IMR-90 (cell line): ENCODE measurements around the gene ACTL9. TPM values are rescaled to one million over a fixed set of nuclear protein-coding genes. Genes with fewer than 3 reads are reported as not detected.

Experiments used
- ATAC-seq: fragments of 200-7000 bp; cut with Tn5 transposase; 2 replicates; pipeline ENCODE4 v1.9.1; 2020; ENCODE audit warnings: low read depth, mild to moderate bottlenecking, moderate library complexity
- BruUV-seq: library from RNA; stranded (reverse); fragments of 400-500 nt; replicated peaks from 2 replicates; lab custom pipeline; 2021; lab: Mats Ljungman, UMichigan
- CTCF ChIA-PET: fragments of 300-600 bp; formaldehyde crosslinking; extraction: SDS; loops from one replicate; lab custom pipeline; 2021; ENCODE audit warnings: antibody characterized with exemption; lab: Yijun Ruan, JAX
- POLR2A ChIA-PET: fragments of 300-600 bp; sonication (Branson Sonifier 250); formaldehyde crosslinking; loops from one replicate; lab custom pipeline; 2022; ENCODE audit warnings: antibody characterized with exemption; ENCODE audit not compliant: unreplicated experiment; lab: Charles Lee
- DNase-seq: peaks from one replicate; pipeline ENCODE4 v3.0.0; 2013
- H2AFZ ChIP-seq: replicated peaks from 2 replicates; pipeline ENCODE3; 2013; ENCODE audit warnings: low read length, mild to moderate bottlenecking; ENCODE audit not compliant: poor library complexity
- H2AK5ac ChIP-seq: 2 replicates; pipeline ENCODE4 v1.6.1; 2013; ENCODE audit warnings: low read depth, low read length, inconsistent platforms
- H2AK9ac ChIP-seq: replicated peaks from 2 replicates; pipeline ENCODE3; 2013; ENCODE audit warnings: mild to moderate bottlenecking, low read depth, low read length, moderate library complexity; ENCODE audit not compliant: poor library complexity
- H2BK120ac ChIP-seq: 2 replicates; pipeline ENCODE4 v1.6.1; 2013; ENCODE audit warnings: low read depth, low read length, inconsistent platforms
- H2BK15ac ChIP-seq: 3 replicates; pipeline ENCODE4 v1.6.1; 2013; ENCODE audit warnings: low read depth, low read length, inconsistent platforms
- H2BK20ac ChIP-seq: 2 replicates; pipeline ENCODE4 v1.6.1; 2013; ENCODE audit warnings: low read depth, mild to moderate bottlenecking, inconsistent platforms, low read length, moderate library complexity
- H2BK5ac ChIP-seq: 2 replicates; pipeline ENCODE4 v1.6.1; 2013; ENCODE audit warnings: mild to moderate bottlenecking, low read depth, low read length, inconsistent platforms; ENCODE audit not compliant: poor library complexity, severe bottlenecking
- H3K14ac ChIP-seq: replicated peaks from 2 replicates; pipeline ENCODE4 v1.6.1; 2013; ENCODE audit warnings: low read depth, low read length, inconsistent platforms
- H3K18ac ChIP-seq: 2 replicates; pipeline ENCODE4 v1.6.1; 2013; ENCODE audit warnings: low read depth, low read length, control low read depth
- H3K23ac ChIP-seq: 2 replicates; pipeline ENCODE4 v1.6.1; 2013; ENCODE audit warnings: low read depth, low read length, inconsistent platforms
- H3K27ac ChIP-seq: 2 replicates; pipeline ENCODE4 v1.5.1; 2013; ENCODE audit warnings: mild to moderate bottlenecking, control low read depth, low read length; ENCODE audit not compliant: insufficient read depth
- H3K27me3 ChIP-seq: 2 replicates; pipeline ENCODE4 v1.6.1; 2013; ENCODE audit warnings: low read length; ENCODE audit not compliant: control insufficient read depth, insufficient read depth
- H3K36me3 ChIP-seq: 2 replicates; pipeline ENCODE4 v1.6.1; 2013; ENCODE audit warnings: low read length, mixed read lengths; ENCODE audit not compliant: control insufficient read depth, insufficient read depth
- H3K4ac ChIP-seq: 2 replicates; pipeline ENCODE4 v1.6.1; 2013; ENCODE audit warnings: low read depth, low read length, inconsistent platforms
- H3K4me1 ChIP-seq: 2 replicates; pipeline ENCODE4 v1.6.1; 2013; ENCODE audit warnings: low read length, mixed read lengths; ENCODE audit not compliant: control insufficient read depth, insufficient read depth
- H3K4me2 ChIP-seq: 2 replicates; pipeline ENCODE4 v1.6.1; 2013; ENCODE audit warnings: low read depth, mild to moderate bottlenecking, control low read depth, low read length, moderate library complexity
- H3K4me3 ChIP-seq: 2 replicates; pipeline ENCODE4 v1.5.1; 2013; ENCODE audit warnings: low read depth, mild to moderate bottlenecking, control low read depth, low read length, moderate library complexity; ENCODE audit not compliant: insufficient read depth
- H3K56ac ChIP-seq: 2 replicates; pipeline ENCODE4 v1.6.1; 2013; ENCODE audit warnings: low read length, inconsistent platforms; ENCODE audit not compliant: insufficient read depth; ENCODE audit errors: extremely low read depth
- H3K79me1 ChIP-seq, 2 experiments: 2 replicates each; pipeline ENCODE4 v1.6.1; 2013; ENCODE audit warnings: low read length in 2 of 2, inconsistent platforms in 1 of 2, low read depth in 1 of 2
- H3K9ac ChIP-seq: 2 replicates; pipeline ENCODE4 v1.6.1; 2013; ENCODE audit warnings: low read depth, low read length, control low read depth
- H3K9me1 ChIP-seq: 2 replicates; pipeline ENCODE4 v1.6.1; 2013; ENCODE audit warnings: low read length, inconsistent platforms; ENCODE audit not compliant: insufficient read depth
- H3K9me3 ChIP-seq: 2 replicates; pipeline ENCODE4 v1.6.1; 2013; ENCODE audit warnings: low read length; ENCODE audit not compliant: control insufficient read depth, insufficient read depth
- H4K20me1 ChIP-seq: 2 replicates; pipeline ENCODE4 v1.6.1; 2013; ENCODE audit warnings: low read length, inconsistent platforms; ENCODE audit not compliant: insufficient read depth
- H4K5ac ChIP-seq: 2 replicates; pipeline ENCODE4 v1.6.1; 2013; ENCODE audit warnings: mild to moderate bottlenecking, low read depth, low read length, control low read depth
- H4K8ac ChIP-seq, 2 experiments: 2 replicates each; pipeline ENCODE4 v1.6.1; 2013; ENCODE audit warnings: low read depth in 2 of 2, low read length in 2 of 2, control low read depth in 1 of 2, inconsistent platforms in 1 of 2
- H4K91ac ChIP-seq: 2 replicates; pipeline ENCODE4 v1.6.1; 2013; ENCODE audit warnings: low read depth, low read length, inconsistent platforms; ENCODE audit not compliant: insufficient read depth
- BHLHE40 ChIP-seq: fragments of 150-350 bp; IDR thresholded peaks from 2 replicates; pipeline ENCODE4 v1.6.1; 2016; ENCODE audit warnings: mild to moderate bottlenecking, low read depth, low read length
- CEBPB ChIP-seq: IDR thresholded peaks from 2 replicates; pipeline ENCODE4 v1.6.1; 2012; ENCODE audit warnings: low read depth, low read length, improper control_type of control experiment
- CHD1 ChIP-seq: IDR thresholded peaks from 2 replicates; pipeline ENCODE4 v1.6.1; 2012; ENCODE audit warnings: low read depth, low read length, improper control_type of control experiment
- FOS ChIP-seq: fragments of 150-350 bp; IDR thresholded peaks from 2 replicates; pipeline ENCODE4 v1.6.1; 2016; ENCODE audit warnings: low read depth, low read length
- MAFK ChIP-seq: IDR thresholded peaks from 2 replicates; pipeline ENCODE4 v1.6.1; 2012; ENCODE audit warnings: low read depth, low read length, improper control_type of control experiment
- MAZ ChIP-seq: IDR thresholded peaks from 2 replicates; pipeline ENCODE4 v1.6.1; 2012; ENCODE audit warnings: low read depth, mild to moderate bottlenecking, low read length, improper control_type of control experiment, moderate library complexity, borderline replicate concordance
- MXI1 ChIP-seq: IDR thresholded peaks from 2 replicates; pipeline ENCODE4 v1.6.1; 2012; ENCODE audit warnings: low read depth, mild to moderate bottlenecking, low read length, moderate library complexity, borderline replicate concordance
- NFE2L2 ChIP-seq: fragments of 150-350 bp; IDR thresholded peaks from 2 replicates; pipeline ENCODE4 v1.6.1; 2016; ENCODE audit warnings: low read depth, mild to moderate bottlenecking, low read length
- POLR2A ChIP-seq: IDR thresholded peaks from 2 replicates; pipeline ENCODE4 v1.6.1; 2012; ENCODE audit warnings: mild to moderate bottlenecking, low read depth, low read length
- RAD21 ChIP-seq: IDR thresholded peaks from 2 replicates; pipeline ENCODE4 v1.6.1; 2012; ENCODE audit warnings: low read length, improper control_type of control experiment
- RCOR1 ChIP-seq: IDR thresholded peaks from 2 replicates; pipeline ENCODE4 v1.6.1; 2012; ENCODE audit warnings: mild to moderate bottlenecking, low read length, improper control_type of control experiment; ENCODE audit not compliant: insufficient replicate concordance
- RFX5 ChIP-seq: IDR thresholded peaks from 2 replicates; pipeline ENCODE4 v1.8.0; 2012; ENCODE audit warnings: low read depth, mild to moderate bottlenecking, low read length, moderate library complexity
- SMC3 ChIP-seq: fragments of 150-350 bp; IDR thresholded peaks from 2 replicates; pipeline ENCODE4 v1.6.1; 2016; ENCODE audit warnings: low read depth, mild to moderate bottlenecking, antibody characterized with exemption, low read length, moderate library complexity
- WGBS, 2 experiments: methylation state at CpG; one replicate each; pipeline versions ENCODE4 v1.1.5 to v1.1.7; 2013; ENCODE audit warnings: missing lambda C conversion rate in 2 of 2; ENCODE audit not compliant: insufficient read length in 1 of 2; ENCODE audit errors: extremely low coverage in 2 of 2; 5-methylcytosine and 5-hydroxymethylcytosine counted together
- dilution Hi-C: fragments of 300-500 bp; cut with HindIII; formaldehyde crosslinking; loops from one replicate; pipeline ENCODE4 v1.14.3; 2018; ENCODE audit warnings: low sequenced_read_pairs; ENCODE audit not compliant: unreplicated experiment
- in situ Hi-C: fragments of 300-500 bp; cut with MboI; formaldehyde crosslinking; loops from 3 replicates; pipeline ENCODE4 v1.14.3; 2019; ENCODE audit warnings: low sequenced_read_pairs, inconsistent platforms, mixed read lengths
- intact Hi-C: fragments of 100-400 bp; cut with micrococcal nuclease; formaldehyde crosslinking; loops from 2 replicates; pipeline ENCODE4 v1.10.0; 2022
- polyA plus RNA-seq, 3 experiments: library from polyadenylated mRNA; depleted of rRNA; stranded (reverse); fragments of >200 nt; gene quantifications; 2 replicates each; pipeline ENCODE4 v1.2.3, GENCODE V29; 2012; ENCODE audit warnings: low replicate concordance in 1 of 3
- total RNA-seq: library from RNA; depleted of rRNA; stranded (reverse); fragments of >200 nt; gene quantifications from 2 replicates; pipeline ENCODE4 v1.2.3, GENCODE V29; 2012
- TF ChIP-seq, protein P1 (sequence below): fragments of 150-350 bp; IDR thresholded peaks from 2 replicates; pipeline ENCODE4 v1.6.1; 2017; ENCODE audit warnings: mild to moderate bottlenecking, antibody characterized with exemption, low read length, low read depth
- TF ChIP-seq, protein P2 (sequence below): fragments of 150-350 bp; IDR thresholded peaks from 2 replicates; pipeline ENCODE4 v1.6.1; 2016; ENCODE audit warnings: low read depth, mild to moderate bottlenecking, low read length, moderate library complexity, borderline replicate concordance
- TF ChIP-seq, protein P3 (sequence below): conservative IDR thresholded peaks from 2 replicates; pipeline ENCODE4 v1.5.1; 2012; ENCODE audit warnings: mild to moderate bottlenecking, low read depth, low read length, improper control_type of control experiment

ACTL9 gene
- total and polyA plus RNA-seq, 2 of the 4 experiments (the other 2 are of a cell fraction): not detected

DNA sequence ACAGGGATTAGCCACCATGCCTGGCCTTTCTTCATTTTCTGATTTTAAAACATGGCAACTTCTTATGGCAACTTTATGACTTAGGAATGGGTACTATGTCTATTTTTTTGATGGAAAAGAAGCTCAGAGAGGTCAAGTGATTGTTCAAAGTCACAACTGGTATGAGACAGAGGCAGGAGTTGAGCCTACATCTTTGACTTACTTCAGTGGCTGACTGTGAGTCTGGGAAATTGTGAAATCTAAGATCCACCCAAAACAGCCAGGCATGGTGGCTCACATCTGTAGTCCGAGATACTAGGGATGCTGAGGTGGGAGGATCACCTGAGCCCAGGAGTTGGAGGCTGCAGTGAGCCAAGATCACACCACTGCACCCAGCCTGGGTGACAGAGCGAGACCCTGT lies 2.4 kb upstream of the ACTL9 start:
- no peaks in the 10 kb centered on the region for H3K27me3 ChIP-seq
- no peak overlapping the region for H3K4me3 ChIP-seq
- dilution Hi-C loops (no loop called here), in situ Hi-C loops (no loop called here), intact Hi-C loops (no loop called here)
- ChIA-PET POLR2A (no interaction called here), CTCF (no interaction called here)
- H3K27ac ChIP-seq: no peak overlapping the region
- H3K9me3 ChIP-seq: peaks cover 22% of the 10 kb centered on the region
- H4K5ac ChIP-seq: no peak overlapping the region
- no peak overlapping the region for H3K56ac ChIP-seq
- H2BK20ac ChIP-seq: no peak overlapping the region
- H3K23ac ChIP-seq: no peak overlapping the region
- H2AK5ac ChIP-seq: no peak overlapping the region
- no peak overlapping the region for H3K9ac ChIP-seq
- no peak overlapping the region for H3K18ac ChIP-seq
- no peak overlapping the region for H4K8ac ChIP-seq
- no peaks in the 10 kb centered on the region for H3K36me3 ChIP-seq
- H2BK120ac ChIP-seq: no peak overlapping the region
- DNase-seq (no peak), ATAC-seq (no peak)
- no peak overlapping the region for H2AK9ac ChIP-seq
- H2BK15ac ChIP-seq: no peak overlapping the region
- H2BK5ac ChIP-seq: no peak overlapping the region
- H3K79me1 ChIP-seq: no peaks in the 10 kb centered on the region
- no peak overlapping the region for H3K14ac ChIP-seq
- no peaks in the 10 kb centered on the region for H4K20me1 ChIP-seq
- H2AFZ ChIP-seq: no peak overlapping the region
- no peaks in the 10 kb centered on the region for H3K9me1 ChIP-seq
- H3K4me2 ChIP-seq: no peak overlapping the region
- no peak overlapping the region for H4K91ac ChIP-seq
- no TSS peak for BruUV-seq
- no peaks in the 10 kb centered on the region for H3K4me1 ChIP-seq
- WGBS, 2 experiments: no CpG with 5 or more reads among the region's 2 CpGs
- TF ChIP-seq CEBPB (no peak), NFE2L2 (no peak), RFX5 (no peak), FOS (no peak), RAD21 (no peak), RCOR1 (no peak), MXI1 (no peak), CHD1 (no peak), BHLHE40 (no peak), SMC3 (no peak), POLR2A (no peak), MAZ (no peak), MAFK (no peak)
- TF ChIP-seq, protein P1, sequence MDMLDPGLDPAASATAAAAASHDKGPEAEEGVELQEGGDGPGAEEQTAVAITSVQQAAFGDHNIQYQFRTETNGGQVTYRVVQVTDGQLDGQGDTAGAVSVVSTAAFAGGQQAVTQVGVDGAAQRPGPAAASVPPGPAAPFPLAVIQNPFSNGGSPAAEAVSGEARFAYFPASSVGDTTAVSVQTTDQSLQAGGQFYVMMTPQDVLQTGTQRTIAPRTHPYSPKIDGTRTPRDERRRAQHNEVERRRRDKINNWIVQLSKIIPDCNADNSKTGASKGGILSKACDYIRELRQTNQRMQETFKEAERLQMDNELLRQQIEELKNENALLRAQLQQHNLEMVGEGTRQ: no peak
- TF ChIP-seq, protein P2, sequence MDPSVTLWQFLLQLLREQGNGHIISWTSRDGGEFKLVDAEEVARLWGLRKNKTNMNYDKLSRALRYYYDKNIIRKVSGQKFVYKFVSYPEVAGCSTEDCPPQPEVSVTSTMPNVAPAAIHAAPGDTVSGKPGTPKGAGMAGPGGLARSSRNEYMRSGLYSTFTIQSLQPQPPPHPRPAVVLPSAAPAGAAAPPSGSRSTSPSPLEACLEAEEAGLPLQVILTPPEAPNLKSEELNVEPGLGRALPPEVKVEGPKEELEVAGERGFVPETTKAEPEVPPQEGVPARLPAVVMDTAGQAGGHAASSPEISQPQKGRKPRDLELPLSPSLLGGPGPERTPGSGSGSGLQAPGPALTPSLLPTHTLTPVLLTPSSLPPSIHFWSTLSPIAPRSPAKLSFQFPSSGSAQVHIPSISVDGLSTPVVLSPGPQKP: no peak
- TF ChIP-seq, protein P3, sequence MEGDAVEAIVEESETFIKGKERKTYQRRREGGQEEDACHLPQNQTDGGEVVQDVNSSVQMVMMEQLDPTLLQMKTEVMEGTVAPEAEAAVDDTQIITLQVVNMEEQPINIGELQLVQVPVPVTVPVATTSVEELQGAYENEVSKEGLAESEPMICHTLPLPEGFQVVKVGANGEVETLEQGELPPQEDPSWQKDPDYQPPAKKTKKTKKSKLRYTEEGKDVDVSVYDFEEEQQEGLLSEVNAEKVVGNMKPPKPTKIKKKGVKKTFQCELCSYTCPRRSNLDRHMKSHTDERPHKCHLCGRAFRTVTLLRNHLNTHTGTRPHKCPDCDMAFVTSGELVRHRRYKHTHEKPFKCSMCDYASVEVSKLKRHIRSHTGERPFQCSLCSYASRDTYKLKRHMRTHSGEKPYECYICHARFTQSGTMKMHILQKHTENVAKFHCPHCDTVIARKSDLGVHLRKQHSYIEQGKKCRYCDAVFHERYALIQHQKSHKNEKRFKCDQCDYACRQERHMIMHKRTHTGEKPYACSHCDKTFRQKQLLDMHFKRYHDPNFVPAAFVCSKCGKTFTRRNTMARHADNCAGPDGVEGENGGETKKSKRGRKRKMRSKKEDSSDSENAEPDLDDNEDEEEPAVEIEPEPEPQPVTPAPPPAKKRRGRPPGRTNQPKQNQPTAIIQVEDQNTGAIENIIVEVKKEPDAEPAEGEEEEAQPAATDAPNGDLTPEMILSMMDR: no peak
- H3K4ac ChIP-seq: no peak overlapping the region
